ENCODE results near the gene MAST4. TPM values are rescaled to one million over a fixed set of nuclear protein-coding genes. Genes with fewer than 3 reads are reported as not detected.

MAST4 gene
- total RNA-seq, 1 donor from 2014 or later = 55.2 TPM

GRCh38 chr5:66960369-66961137 lies 364.4 kb downstream of the MAST4 start:
- Histone ChIP-seq H3K9me3 (no peaks in the 10 kb centered on the region), H3K27ac (peak overlapping the region in 1 of 2 donors; percentile 2), H3K4me1 (peaks cover 0 to 9% of the 10 kb centered on the region in 2 donors), H3K4me3 (peak overlapping the region; percentile 40 to 66), H3K36me3 (no peaks in the 10 kb centered on the region), H3K27me3 (no peaks in the 10 kb centered on the region)
- intact Hi-C loops (cut with DNase I) = no loop called here
- DNase-seq (ENCODE audit: low spot score in 2 of 2) = no peak
- no peak for TF ChIP-seq CTCF (IDR thresholded peaks at IDR 0.05)

- intact Hi-C loops (cut with DNase I) = no loop called here
- no peak overlapping the region for H3K4me3 ChIP-seq
- peaks cover 0 to 7% of the 10 kb centered on the region in 2 donors for H3K4me1 ChIP-seq
- no peaks in the 10 kb centered on the region for H3K9me3 ChIP-seq
- no peak for DNase-seq (ENCODE audit: low spot score in 2 of 2)
- no peak for TF ChIP-seq CTCF (IDR thresholded peaks at IDR 0.05)
- H3K27ac ChIP-seq = no peak overlapping the region
- H3K36me3 ChIP-seq = no peaks in the 10 kb centered on the region
- H3K27me3 ChIP-seq = no peaks in the 10 kb centered on the region
Observed at GRCh38 chr5:66963559-66963971, 367.4 kb downstream of the MAST4 start.

- H3K27ac ChIP-seq = no peak overlapping the region
- no peak for DNase-seq (ENCODE audit: low spot score in 2 of 2)
- no peaks in the 10 kb centered on the region for H3K9me3 ChIP-seq
- H3K4me3 ChIP-seq = no peak overlapping the region
- no peaks in the 10 kb centered on the region for H3K36me3 ChIP-seq
- TF ChIP-seq CTCF (IDR thresholded peaks at IDR 0.05) = no peak
- H3K27me3 ChIP-seq = no peaks in the 10 kb centered on the region
- intact Hi-C loops (cut with DNase I) = no loop called here
- no peaks in the 10 kb centered on the region for H3K4me1 ChIP-seq
Observed at GRCh38 chr5:66966439-66966838, 370.2 kb downstream of the MAST4 start.

- no peaks in the 10 kb centered on the region for H3K36me3 ChIP-seq
- no peak overlapping the region for H3K27ac ChIP-seq
- TF ChIP-seq CTCF (IDR thresholded peaks at IDR 0.05) = no peak
- no peak for DNase-seq (ENCODE audit: low spot score in 2 of 2)
- H3K4me1 ChIP-seq = no peaks in the 10 kb centered on the region
- intact Hi-C loops (cut with DNase I) = no loop called here
- H3K4me3 ChIP-seq = no peak overlapping the region
- H3K9me3 ChIP-seq = no peaks in the 10 kb centered on the region
- no peaks in the 10 kb centered on the region for H3K27me3 ChIP-seq
Observed at GRCh38 chr5:66967102-66967501, 370.9 kb downstream of the MAST4 start.

GRCh38 chr5:66967826-66968262 lies 371.7 kb downstream of the MAST4 start:
- no peak overlapping the region for H3K4me3 ChIP-seq
- H3K36me3 ChIP-seq = no peaks in the 10 kb centered on the region
- no peak for TF ChIP-seq CTCF (IDR thresholded peaks at IDR 0.05)
- no peak overlapping the region for H3K27ac ChIP-seq
- H3K4me1 ChIP-seq = no peaks in the 10 kb centered on the region
- no peaks in the 10 kb centered on the region for H3K9me3 ChIP-seq
- H3K27me3 ChIP-seq = no peaks in the 10 kb centered on the region
- no peak for DNase-seq (ENCODE audit: low spot score in 2 of 2)
- intact Hi-C loops (cut with DNase I) = no loop called here
